ENCODE measurements around the gene OCIAD2. TPM values are rescaled to one million over a fixed set of nuclear protein-coding genes. Genes with fewer than 3 reads are reported as not detected.

The OCIAD2 gene
- total and polyA plus RNA-seq, 2 of the 8 experiments (the other 6 are each of a cell fraction or from before 2014, with no cell fraction given) = 105 to 122 TPM

DNA sequence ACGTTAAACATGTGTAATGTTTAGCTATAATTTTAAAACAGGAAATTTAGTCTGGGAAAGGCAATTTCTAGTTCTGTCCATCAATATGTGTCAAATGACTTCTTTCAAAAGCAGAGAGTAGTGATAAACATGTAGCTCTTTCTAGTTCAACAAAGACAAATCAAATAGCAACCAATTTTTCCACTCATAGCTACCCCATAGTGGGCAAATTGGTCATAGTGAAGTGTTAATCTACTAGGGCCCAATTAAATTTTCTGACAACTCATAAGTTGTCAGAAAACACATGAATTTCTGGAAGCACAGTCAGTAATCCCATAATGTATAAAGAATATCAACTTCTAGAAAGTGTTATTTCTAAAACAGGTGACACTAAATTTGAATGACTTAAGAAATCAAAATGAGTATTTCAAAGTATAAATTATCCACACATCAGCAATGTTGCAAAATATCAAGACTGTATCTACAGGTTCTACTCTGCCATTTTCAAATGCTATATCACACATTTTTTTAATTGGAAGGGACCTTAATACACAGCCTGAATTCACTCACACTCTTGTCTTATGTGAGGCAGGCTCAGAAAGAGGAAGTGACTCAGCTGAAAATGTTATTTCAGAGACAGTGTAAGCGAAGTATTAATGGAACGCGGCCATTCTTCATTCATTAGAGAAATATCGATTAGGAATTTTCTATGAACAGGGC is 7.7 kb downstream of the OCIAD2 start (continued):
- TF ChIP-seq ATF2 (IDR thresholded peaks at IDR 0.05; ENCODE audit: low read length) (no peak), CTBP2 (IDR thresholded peaks at IDR 0.05; ENCODE audit: borderline replicate concordance, insufficient read depth, insufficient read length, low read length) (no peak), E2F6 (IDR thresholded peaks at IDR 0.05) (no peak), KDM5A (IDR thresholded peaks at IDR 0.05; ENCODE audit: low read length) (no peak), SAP30 (IDR thresholded peaks at IDR 0.05; ENCODE audit: insufficient read depth, insufficient replicate concordance, low read length) (no peak)
